ENCODE data around the gene ALOX5. TPM values are rescaled to one million over a fixed set of nuclear protein-coding genes. Genes with fewer than 3 reads are reported as not detected.

Gene ALOX5
- total and polyA plus RNA-seq, 10 of the 15 experiments (the other 5 are each of a cell fraction or from before 2014, with no cell fraction given), result 0.43 to 102 (median 34.2) TPM

DNA sequence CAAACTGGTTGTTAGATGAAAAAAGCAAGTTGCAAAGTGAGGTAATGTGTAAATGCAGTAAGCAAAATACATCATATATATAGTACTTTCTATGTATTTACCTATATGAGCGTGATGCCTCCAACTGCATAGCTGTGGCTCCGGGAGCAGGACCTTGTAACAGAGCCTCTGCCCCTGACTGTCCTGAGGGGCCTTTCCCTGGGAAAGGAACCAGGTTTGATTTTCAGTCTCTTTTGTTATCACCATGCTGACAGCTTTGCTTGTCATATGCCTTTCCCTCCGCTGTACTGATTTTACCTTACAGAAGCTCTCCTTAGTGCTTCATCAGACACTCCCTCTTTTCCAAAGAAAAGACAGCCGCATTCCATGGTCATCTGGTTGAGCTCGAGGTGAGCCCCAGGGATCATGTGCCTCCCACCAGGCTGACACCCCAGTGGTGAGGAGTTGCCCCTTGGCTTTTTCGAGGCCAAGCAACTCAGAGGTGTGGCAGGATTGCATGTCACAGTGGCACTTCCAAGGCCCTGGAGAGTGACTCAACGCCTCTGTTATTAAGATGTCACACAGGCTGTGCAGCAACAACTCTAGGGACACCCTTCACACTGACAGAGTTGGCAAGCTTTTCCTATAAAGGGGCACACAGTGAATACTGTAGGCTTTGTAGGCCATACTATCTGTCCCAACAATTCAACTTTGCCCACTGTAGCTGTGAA is 78.9 kb downstream of the ALOX5 start:
- no peak for ATAC-seq
- H2AFZ ChIP-seq (ENCODE audit: control insufficient read depth, low read depth, low read length), result no peak overlapping the region
- BruUV-seq (replicated peaks), result no TSS peak
- no peak for FAIRE-seq
- H3K4me1 ChIP-seq (ENCODE audit: control insufficient read depth, insufficient read depth, low read length), result peaks cover 20% of the 10 kb centered on the region
- no peak overlapping the region for H3K4me3 ChIP-seq
- RAD21 ChIA-PET (ENCODE audit: unreplicated experiment), result no interaction called here
- in situ Hi-C loops (cut with MboI) (no loop called here), intact Hi-C loops (cut with micrococcal nuclease; ENCODE audit: unreplicated experiment) (no loop called here)
- H3K79me2 ChIP-seq (ENCODE audit: control insufficient read depth, insufficient read depth, low read length), result no peaks in the 10 kb centered on the region
- H3K4me2 ChIP-seq (ENCODE audit: control insufficient read depth, insufficient read depth), result no peak overlapping the region
- DNase-seq (ENCODE audit: low read depth, low spot score), result no peak
- SMC1A ChIA-PET (ENCODE audit: uncharacterized antibody, unreplicated experiment), result interaction anchor here (0.6 to 1.3 kb wide), 3 partner anchors 9 to 32 kb away, joined by 3 to 5 read pairs (median 3); no protein-coding TSS in a partner anchor
- peaks cover 0 to 3% of the 10 kb centered on the region in 2 experiments; a peak in 1 of 4 replicates for H3K36me3 ChIP-seq (ENCODE audit: control insufficient read depth in 2 of 2, insufficient read depth in 2 of 2, low read length in 1 of 2)
- no peaks in the 10 kb centered on the region for H3K27me3 ChIP-seq (replicated peaks in 1 of 2; ENCODE audit: control insufficient read depth in 2 of 2, insufficient read depth in 2 of 2, low read length in 1 of 2)
- no peak overlapping the region for H3K9ac ChIP-seq (ENCODE audit: control insufficient read depth, insufficient read depth, low read length)
- WGBS (ENCODE audit: insufficient coverage, insufficient replicate concordance, low lambda C conversion rate, missing lambda C conversion rate), result 87% methylated on average over 7 of the region's 7 CpGs
- H3K9me3 ChIP-seq (replicated peaks; ENCODE audit: control insufficient read depth, insufficient read depth, low read length), result no peaks in the 10 kb centered on the region; the same call in 1 of the 3 replicates
- H3K27ac ChIP-seq (ENCODE audit: control insufficient read depth, insufficient read depth), result no peak overlapping the region
- TF ChIP-seq PBX3 (IDR thresholded peaks at IDR 0.05; ENCODE audit: insufficient replicate concordance, low read depth, low read length), result no peak
- CTCF ChIA-PET, result interaction anchor here (1.3 to 1.4 kb wide), 2 partner anchors 15 to 28 kb away, joined by 3 read pairs; no protein-coding TSS in a partner anchor
- POLR2A ChIA-PET, result interaction anchor here (0.9 kb wide), 1 partner anchor 33 kb away, joined by 3 read pairs; no protein-coding TSS in a partner anchor
- no peaks in the 10 kb centered on the region for H4K20me1 ChIP-seq (ENCODE audit: control insufficient read depth, insufficient read depth)

DNA sequence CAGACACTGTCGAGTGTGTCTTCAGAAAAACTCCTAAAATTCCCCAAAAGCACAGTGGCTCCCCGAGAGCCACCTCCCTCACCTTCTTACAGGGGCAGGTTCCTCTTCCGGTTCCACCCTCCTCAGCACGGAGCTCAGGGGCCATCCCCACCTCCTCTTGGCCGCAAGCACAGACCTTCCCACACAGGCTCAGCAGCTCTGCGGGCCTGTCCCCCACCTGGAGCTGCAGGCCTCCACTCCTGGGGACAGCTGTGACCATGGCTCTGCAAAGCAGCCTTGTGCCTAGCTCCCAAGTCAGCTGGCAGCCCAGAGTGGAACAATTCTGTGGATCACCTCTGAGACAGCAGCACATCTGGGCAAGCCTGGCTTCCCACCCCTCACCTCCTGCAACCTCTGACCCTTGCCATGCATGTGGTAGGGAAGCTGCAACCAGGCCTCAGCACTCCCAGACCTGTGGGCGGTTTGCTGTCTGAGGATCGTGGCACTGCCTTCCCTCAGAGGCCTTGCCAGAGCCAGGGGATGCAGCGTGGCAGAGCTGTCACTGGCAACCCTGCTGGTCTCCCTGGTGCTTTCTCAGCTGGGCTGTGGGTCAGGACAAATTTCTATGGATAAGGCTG is 79.7 kb downstream of the ALOX5 start:
- Histone ChIP-seq H3K4me1 (ENCODE audit: control insufficient read depth, insufficient read depth, low read length) (peaks cover 20% of the 10 kb centered on the region), H3K9ac (ENCODE audit: control insufficient read depth, insufficient read depth, low read length) (no peak overlapping the region), H3K36me3 (ENCODE audit: control insufficient read depth in 2 of 2, insufficient read depth in 2 of 2, low read length in 1 of 2) (peaks cover 2 to 3% of the 10 kb centered on the region in 2 experiments; a peak in 1 of 4 replicates), H4K20me1 (ENCODE audit: control insufficient read depth, insufficient read depth) (no peaks in the 10 kb centered on the region), H3K27ac (ENCODE audit: control insufficient read depth, insufficient read depth) (peak overlapping the region; percentile 61), H3K4me3 (no peak overlapping the region), H3K9me3 (replicated peaks; ENCODE audit: control insufficient read depth, insufficient read depth, low read length) (no peaks in the 10 kb centered on the region; the same call in 1 of the 3 replicates), H3K4me2 (ENCODE audit: control insufficient read depth, insufficient read depth) (no peak overlapping the region), H3K27me3 (replicated peaks in 1 of 2; ENCODE audit: control insufficient read depth in 2 of 2, insufficient read depth in 2 of 2, low read length in 1 of 2) (no peaks in the 10 kb centered on the region), H3K79me2 (ENCODE audit: control insufficient read depth, insufficient read depth, low read length) (no peaks in the 10 kb centered on the region), H2AFZ (ENCODE audit: control insufficient read depth, low read depth, low read length) (no peak overlapping the region)
- in situ Hi-C loops (cut with MboI) (no loop called here), intact Hi-C loops (cut with micrococcal nuclease; ENCODE audit: unreplicated experiment) (no loop called here)
- ChIA-PET POLR2A (interaction anchor here (0.9 kb wide), 1 partner anchor 34 kb away, joined by 3 read pairs; no protein-coding TSS in a partner anchor), RAD21 (ENCODE audit: unreplicated experiment) (no interaction called here), CTCF (interaction anchor here (1.3 to 1.4 kb wide), 2 partner anchors 15 to 29 kb away, joined by 3 read pairs; no protein-coding TSS in a partner anchor), SMC1A (ENCODE audit: uncharacterized antibody, unreplicated experiment) (interaction anchor here (1.3 kb wide), 1 partner anchor 33 kb away, joined by 3 read pairs; no protein-coding TSS in a partner anchor)
- ATAC-seq (no peak), FAIRE-seq (no peak), DNase-seq (ENCODE audit: low read depth, low spot score) (no peak)
- WGBS (ENCODE audit: insufficient coverage, insufficient replicate concordance, low lambda C conversion rate, missing lambda C conversion rate), result 77% methylated on average over 9 of the region's 9 CpGs
- TF ChIP-seq EP300 (IDR thresholded peaks at IDR 0.05; ENCODE audit: borderline replicate concordance in 1 of 2, control insufficient read depth in 1 of 2, low read depth in 2 of 2, low read length in 2 of 2) (no peak), ZNF274 (IDR thresholded peaks at IDR 0.05; ENCODE audit: insufficient read depth, insufficient read length) (no peak)
- no TSS peak for BruUV-seq (replicated peaks)
